T follicular helper cell (primary cell): ENCODE results near the gene TRPM1.

ENCODE experiments used
- DNase-seq: peaks from one replicate; pipeline ENCODE4 v3.0.0-alpha.2; 2020; ENCODE audit warnings: low read depth

The TRPM1 gene

GRCh38 chr15:31049682-31050615 lies 51.6 kb downstream of the TRPM1 start:
- DNase-seq, result no peak

- DNase-seq, result no peak
Observed at GRCh38 chr15:31049111-31049510, 52.4 kb downstream of the TRPM1 start.

- DNase-seq, result no peak
Observed at GRCh38 chr15:31047437-31047836, 54.1 kb downstream of the TRPM1 start.

- no peak for DNase-seq
Observed at GRCh38 chr15:31046759-31047359, 54.7 kb downstream of the TRPM1 start.

GRCh38 chr15:31045606-31046005 lies 55.9 kb downstream of the TRPM1 start:
- no peak for DNase-seq

GRCh38 chr15:31042751-31043150 lies 58.8 kb downstream of the TRPM1 start:
- DNase-seq, result no peak

GRCh38 chr15:31041610-31042009 lies 59.9 kb downstream of the TRPM1 start:
- no peak for DNase-seq

- no peak for DNase-seq
Observed at GRCh38 chr15:31040611-31041010, 60.9 kb downstream of the TRPM1 start.

GRCh38 chr15:31039961-31040360 lies 61.6 kb downstream of the TRPM1 start:
- DNase-seq, result no peak

- DNase-seq, result no peak
Observed at GRCh38 chr15:31037731-31038477, 63.6 kb downstream of the TRPM1 start.

- no peak for DNase-seq
Observed at GRCh38 chr15:31036783-31037182, 64.7 kb downstream of the TRPM1 start.

GRCh38 chr15:31035610-31036009 lies 65.9 kb downstream of the TRPM1 start:
- no peak for DNase-seq

GRCh38 chr15:31034152-31034551 lies 67.4 kb downstream of the TRPM1 start:
- no peak for DNase-seq

- DNase-seq, result no peak
Observed at GRCh38 chr15:31032961-31033371, 68.6 kb downstream of the TRPM1 start.

GRCh38 chr15:31031471-31032067 lies 70.0 kb downstream of the TRPM1 start:
- DNase-seq, result no peak

GRCh38 chr15:31027910-31028578 lies 73.5 kb downstream of the TRPM1 start:
- DNase-seq, result no peak

GRCh38 chr15:31025996-31026395 lies 75.5 kb downstream of the TRPM1 start:
- no peak for DNase-seq

GRCh38 chr15:31024979-31025378 lies 76.5 kb downstream of the TRPM1 start:
- DNase-seq, result no peak

GRCh38 chr15:31024330-31024729 lies 77.2 kb downstream of the TRPM1 start:
- DNase-seq, result no peak

- no peak for DNase-seq
Observed at GRCh38 chr15:31023841-31024240, 77.7 kb downstream of the TRPM1 start.

GRCh38 chr15:31021067-31021665 lies 80.4 kb downstream of the TRPM1 start:
- DNase-seq, result no peak
